HCT116 (cell line): ENCODE results near the gene TIAM1. TPM values are rescaled to one million over a fixed set of nuclear protein-coding genes. Genes with fewer than 3 reads are reported as not detected.

ENCODE experiments used
- ATAC-seq: fragments of 200-7000 bp; cut with Tn5 transposase; 2 replicates; pipeline ENCODE4 v1.9.1; 2020; ENCODE audit warnings: mild to moderate bottlenecking, moderate library complexity
- BruUV-seq: library from RNA; stranded (reverse); fragments of 400-500 nt; replicated peaks from 2 replicates; lab custom pipeline; 2021; lab: Mats Ljungman, UMichigan
- CTCF ChIA-PET: fragments of 300-600 bp; sonication (Branson Sonifier 250); formaldehyde crosslinking; loops from one replicate; lab custom pipeline; 2021; ENCODE audit warnings: antibody characterized with exemption; lab: Charles Lee
- POLR2A ChIA-PET: fragments of 300-600, 350-600 bp; sonication (Branson Sonifier 250); formaldehyde crosslinking; loops from one replicate; lab custom pipeline; 2021; ENCODE audit warnings: antibody characterized with exemption; lab: Charles Lee
- RAD21 ChIA-PET, 2 experiments: fragments of 300-600 bp; sonication (Branson Sonifier 250); formaldehyde crosslinking; loops; one replicate each; lab custom pipeline; 2023; ENCODE audit warnings: low total read pairs in 2 of 2; ENCODE audit not compliant: uncharacterized antibody in 2 of 2, unreplicated experiment in 2 of 2, low non-redundant PET in 1 of 2; lab: Charles Lee
- DNase-seq: peaks from one replicate; pipeline ENCODE4 v3.0.0-alpha.2; 2010; ENCODE audit warnings: low read depth, low spot score
- H2AFZ ChIP-seq: fragments of 200-600 bp; shearing (Covaris generic), sonication (generic); 2 replicates; pipeline ENCODE4 v1.6.1; 2017; ENCODE audit warnings: low read depth, mixed run types, mixed read lengths, antibody characterized with exemption, low read length; ENCODE audit not compliant: poor library complexity, severe bottlenecking
- H3K27ac ChIP-seq: 2 replicates; pipeline ENCODE4 v1.5.1; 2012; ENCODE audit warnings: low read depth, low read length
- H3K27me3 ChIP-seq: fragments of 200-600 bp; sonication (generic); 2 replicates; pipeline ENCODE4 v1.6.1; 2016; ENCODE audit warnings: mixed run types, low read length, mixed read lengths; ENCODE audit not compliant: insufficient read depth
- H3K36me3 ChIP-seq, 2 experiments: fragments of 200-500 bp in 1 of 2; fragments of 200-600 bp in 1 of 2; sonication (Bioruptor generic) in 1 of 2; sonication (generic) in 1 of 2; 2 replicates each; pipeline versions ENCODE4 v1.5.1 to v1.6.1; 2014 to 2016; ENCODE audit warnings: low read length in 2 of 2, inconsistent platforms in 1 of 2, mixed read lengths in 1 of 2, mixed run types in 1 of 2; ENCODE audit not compliant: insufficient read depth in 2 of 2, control insufficient read depth in 1 of 2
- H3K4me1 ChIP-seq, 2 experiments: fragments of 200-600 bp in 1 of 2; sonication (generic) in 1 of 2; 2 replicates each; pipeline versions ENCODE4 v1.5.1 to v1.6.1; 2012 to 2017; ENCODE audit warnings: low read length in 2 of 2, inconsistent platforms in 1 of 2, mild to moderate bottlenecking in 1 of 2, mixed read lengths in 1 of 2, mixed run types in 1 of 2, moderate library complexity in 1 of 2; ENCODE audit not compliant: insufficient read depth in 2 of 2, control insufficient read depth in 1 of 2
- H3K4me2 ChIP-seq: fragments of 200-600 bp; sonication (generic); 2 replicates; pipeline ENCODE4 v1.6.1; 2017; ENCODE audit warnings: mixed run types, low read length, mixed read lengths
- H3K4me3 ChIP-seq, 2 experiments: fragments of 200-600 bp in 1 of 2; sonication (generic) in 1 of 2; replicated peaks in 1 of 2; 2 replicates each; pipeline ENCODE4 v1.5.1; 2011 to 2016; ENCODE audit warnings: low read length in 2 of 2, control low read depth in 1 of 2, low read depth in 1 of 2, mild to moderate bottlenecking in 1 of 2, mixed read lengths in 1 of 2, mixed run types in 1 of 2
- H3K79me2 ChIP-seq: fragments of 200-600 bp; sonication (generic); 2 replicates; pipeline ENCODE4 v1.6.1; 2017; ENCODE audit warnings: mild to moderate bottlenecking, mixed run types, low read length, moderate library complexity, mixed read lengths; ENCODE audit not compliant: insufficient read depth
- H3K9ac ChIP-seq: fragments of 200-600 bp; sonication (generic); 2 replicates; pipeline ENCODE4 v1.6.1; 2016; ENCODE audit warnings: low read length, mixed read lengths
- H3K9me2 ChIP-seq: fragments of 200-600 bp; sonication (generic), shearing (Covaris generic); 2 replicates; pipeline ENCODE4 v1.6.1; 2017; ENCODE audit warnings: mixed run types, mild to moderate bottlenecking, moderate library complexity; ENCODE audit not compliant: insufficient read depth
- H3K9me3 ChIP-seq, 2 experiments: fragments of 200-500 bp in 1 of 2; fragments of 200-600 bp in 1 of 2; sonication (Bioruptor generic) in 1 of 2; sonication (generic) in 1 of 2; 2 replicates each; pipeline ENCODE4 v1.6.1; 2014 to 2017; ENCODE audit warnings: low read length in 2 of 2, mixed read lengths in 2 of 2, inconsistent platforms in 1 of 2, low read depth in 1 of 2, mild to moderate bottlenecking in 1 of 2, mixed run types in 1 of 2, moderate library complexity in 1 of 2; ENCODE audit not compliant: control insufficient read depth in 1 of 2, insufficient read depth in 1 of 2
- H4K20me1 ChIP-seq: fragments of 200-600 bp; sonication (generic), shearing (Covaris generic); 2 replicates; pipeline ENCODE4 v1.6.1; 2017; ENCODE audit warnings: mixed run types, mild to moderate bottlenecking, moderate library complexity; ENCODE audit not compliant: insufficient read depth
- CBX3 ChIP-seq: IDR thresholded peaks from 2 replicates; pipeline ENCODE4 v1.6.1; 2012; ENCODE audit warnings: low read depth
- CEBPB ChIP-seq: IDR thresholded peaks from 2 replicates; pipeline ENCODE4 v1.6.1; 2012; ENCODE audit warnings: low read depth
- CTCF ChIP-seq, 3 experiments: fragments of 200-600 bp in 1 of 3; sonication (generic) in 1 of 3; IDR thresholded peaks in 2 of 3; conservative IDR thresholded peaks in 1 of 3; 2 replicates each; pipeline ENCODE4 v1.5.1; 2012 to 2017; ENCODE audit warnings: low read depth in 2 of 3, low read length in 2 of 3, antibody characterized with exemption in 1 of 3, borderline replicate concordance in 1 of 3, control low read depth in 1 of 3, mild to moderate bottlenecking in 1 of 3, mixed read lengths in 1 of 3, mixed run types in 1 of 3, moderate library complexity in 1 of 3; ENCODE audit not compliant: insufficient read depth in 1 of 3
- EGR1 ChIP-seq: IDR thresholded peaks from 2 replicates; pipeline ENCODE4 v1.6.1; 2012; ENCODE audit warnings: low read depth
- ELF1 ChIP-seq: IDR thresholded peaks from 2 replicates; pipeline ENCODE4 v1.6.1; 2012; ENCODE audit warnings: low read depth, borderline replicate concordance
- EZH2 ChIP-seq: fragments of 200-600 bp; sonication (generic); IDR thresholded peaks from 2 replicates; pipeline ENCODE4 v1.6.1; 2017; ENCODE audit warnings: antibody characterized with exemption, mixed run types
- FOSL1 ChIP-seq: IDR thresholded peaks from 2 replicates; pipeline ENCODE4 v1.6.1; 2012; ENCODE audit warnings: low read depth
- JUND ChIP-seq: IDR thresholded peaks from 2 replicates; pipeline ENCODE4 v1.6.1; 2012
- MAX ChIP-seq: IDR thresholded peaks from 2 replicates; pipeline ENCODE4 v1.6.1; 2012
- POLR2AphosphoS5 ChIP-seq: IDR thresholded peaks from 2 replicates; pipeline ENCODE4 v1.6.1; 2011; ENCODE audit warnings: mild to moderate bottlenecking, low read depth, low read length, moderate library complexity
- RAD21 ChIP-seq: IDR thresholded peaks from 2 replicates; pipeline ENCODE4 v1.6.1; 2012; ENCODE audit warnings: low read depth, mild to moderate bottlenecking
- SIN3A ChIP-seq: IDR thresholded peaks from 2 replicates; pipeline ENCODE4 v1.6.1; 2012; ENCODE audit warnings: low read depth
- SP1 ChIP-seq: IDR thresholded peaks from 2 replicates; pipeline ENCODE4 v1.6.1; 2012; ENCODE audit warnings: low read depth
- SRF ChIP-seq: IDR thresholded peaks from 2 replicates; pipeline ENCODE4 v1.6.1; 2012; ENCODE audit warnings: low read depth
- ZFX ChIP-seq: fragments of 450-650 bp; IDR thresholded peaks from 2 replicates; pipeline ENCODE4 v1.6.1; 2017
- ZNF274 ChIP-seq: fragments of 200-500 bp; sonication (Bioruptor generic); IDR thresholded peaks from 2 replicates; pipeline ENCODE4 v1.6.1; 2014; ENCODE audit warnings: mild to moderate bottlenecking, low read depth, low read length, inconsistent platforms
- intact Hi-C: fragments of 100-400 bp; cut with micrococcal nuclease; formaldehyde crosslinking; loops from 2 replicates; pipeline ENCODE4 v1.10.0; 2022
- total RNA-seq: library from RNA; stranded (reverse); gene quantifications from one replicate; pipeline ENCODE4 v1.2.1, GENCODE V29; 2021; ENCODE audit not compliant: unreplicated experiment
- TF ChIP-seq, protein P1 (sequence below): IDR thresholded peaks from 2 replicates; pipeline ENCODE4 v1.6.1; 2012; ENCODE audit warnings: low read depth

Gene TIAM1
- total RNA-seq, 1 experiment from 2014 or later, result 47.8 TPM

- no peaks in the 10 kb centered on the region for H4K20me1 ChIP-seq
- RAD21 ChIA-PET, result no interaction called here
- CTCF ChIA-PET, result no interaction called here
- intact Hi-C loops, result loop anchor here (2.0 to 5.0 kb wide), 2 partner anchors 35 to 70 kb away; no protein-coding TSS in a partner anchor
- TF ChIP-seq JUND (peak; percentile 60), CTCF (IDR thresholded peaks at IDR 0.05 in 2 of 3, conservative IDR thresholded peaks at IDR 0.05 in 1 of 3; ENCODE audit: borderline replicate concordance in 1 of 3, insufficient read depth in 1 of 3, low read depth in 2 of 3, low read length in 2 of 3) (no peak), RAD21 (peak; percentile 25; the same call in 1 of the 2 replicates), CEBPB (peak; percentile 27; the same call in 1 of the 2 replicates), ELF1 (no peak), FOSL1 (peak; percentile 37; the same call in 1 of the 2 replicates), SRF (no peak), ZNF274 (no peak), CBX3 (peak; percentile 75), POLR2AphosphoS5 (no peak; the same call in 1 of the 2 replicates), MAX (peak; percentile 68), SP1 (peak; percentile 68), ZFX (no peak), SIN3A (peak; percentile 81), EGR1 (no peak), EZH2 (no peak)
- TF ChIP-seq, protein P1, sequence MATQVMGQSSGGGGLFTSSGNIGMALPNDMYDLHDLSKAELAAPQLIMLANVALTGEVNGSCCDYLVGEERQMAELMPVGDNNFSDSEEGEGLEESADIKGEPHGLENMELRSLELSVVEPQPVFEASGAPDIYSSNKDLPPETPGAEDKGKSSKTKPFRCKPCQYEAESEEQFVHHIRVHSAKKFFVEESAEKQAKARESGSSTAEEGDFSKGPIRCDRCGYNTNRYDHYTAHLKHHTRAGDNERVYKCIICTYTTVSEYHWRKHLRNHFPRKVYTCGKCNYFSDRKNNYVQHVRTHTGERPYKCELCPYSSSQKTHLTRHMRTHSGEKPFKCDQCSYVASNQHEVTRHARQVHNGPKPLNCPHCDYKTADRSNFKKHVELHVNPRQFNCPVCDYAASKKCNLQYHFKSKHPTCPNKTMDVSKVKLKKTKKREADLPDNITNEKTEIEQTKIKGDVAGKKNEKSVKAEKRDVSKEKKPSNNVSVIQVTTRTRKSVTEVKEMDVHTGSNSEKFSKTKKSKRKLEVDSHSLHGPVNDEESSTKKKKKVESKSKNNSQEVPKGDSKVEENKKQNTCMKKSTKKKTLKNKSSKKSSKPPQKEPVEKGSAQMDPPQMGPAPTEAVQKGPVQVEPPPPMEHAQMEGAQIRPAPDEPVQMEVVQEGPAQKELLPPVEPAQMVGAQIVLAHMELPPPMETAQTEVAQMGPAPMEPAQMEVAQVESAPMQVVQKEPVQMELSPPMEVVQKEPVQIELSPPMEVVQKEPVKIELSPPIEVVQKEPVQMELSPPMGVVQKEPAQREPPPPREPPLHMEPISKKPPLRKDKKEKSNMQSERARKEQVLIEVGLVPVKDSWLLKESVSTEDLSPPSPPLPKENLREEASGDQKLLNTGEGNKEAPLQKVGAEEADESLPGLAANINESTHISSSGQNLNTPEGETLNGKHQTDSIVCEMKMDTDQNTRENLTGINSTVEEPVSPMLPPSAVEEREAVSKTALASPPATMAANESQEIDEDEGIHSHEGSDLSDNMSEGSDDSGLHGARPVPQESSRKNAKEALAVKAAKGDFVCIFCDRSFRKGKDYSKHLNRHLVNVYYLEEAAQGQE, result no peak
- no peaks in the 10 kb centered on the region; the same call in 1 of the 2 replicates for H3K79me2 ChIP-seq
- H3K4me1 ChIP-seq, result peaks cover 44 to 45% of the 10 kb centered on the region in 2 experiments
- H2AFZ ChIP-seq, result no peak overlapping the region
- no peaks in the 10 kb centered on the region; the same call in 1 of the 2 replicates for H3K9me2 ChIP-seq
- H3K4me2 ChIP-seq, result peak overlapping the region; percentile 71
- peak; percentile 55 for DNase-seq
- no TSS peak for BruUV-seq
- peak overlapping the region; percentile 22 for H3K9ac ChIP-seq
- H3K4me3 ChIP-seq, result peak overlapping the region; percentile 6 to 35
- POLR2A ChIA-PET, result no interaction called here
- no peaks in the 10 kb centered on the region for H3K27me3 ChIP-seq
- no peaks in the 10 kb centered on the region for H3K36me3 ChIP-seq
- H3K27ac ChIP-seq, result peak overlapping the region; percentile 74
- ATAC-seq, result peak; percentile 66
- no peaks in the 10 kb centered on the region for H3K9me3 ChIP-seq
Measured at GRCh38 chr21:31282095-31282709, 61.9 kb downstream of the TIAM1 start.
